ENCODE results near the gene PFKM. TPM values are rescaled to one million over a fixed set of nuclear protein-coding genes. Genes with fewer than 3 reads are reported as not detected.

Gene PFKM
- total RNA-seq, result 100 to 1,000 TPM; 104 to 111 TPM

GRCh38 chr12:48119078-48119833 lies at the start of gene PFKM:
PFKM (plus strand) TSS chr12:48119364; CDS start chr12:48122775, 3,411 bp downstream.

DNA sequence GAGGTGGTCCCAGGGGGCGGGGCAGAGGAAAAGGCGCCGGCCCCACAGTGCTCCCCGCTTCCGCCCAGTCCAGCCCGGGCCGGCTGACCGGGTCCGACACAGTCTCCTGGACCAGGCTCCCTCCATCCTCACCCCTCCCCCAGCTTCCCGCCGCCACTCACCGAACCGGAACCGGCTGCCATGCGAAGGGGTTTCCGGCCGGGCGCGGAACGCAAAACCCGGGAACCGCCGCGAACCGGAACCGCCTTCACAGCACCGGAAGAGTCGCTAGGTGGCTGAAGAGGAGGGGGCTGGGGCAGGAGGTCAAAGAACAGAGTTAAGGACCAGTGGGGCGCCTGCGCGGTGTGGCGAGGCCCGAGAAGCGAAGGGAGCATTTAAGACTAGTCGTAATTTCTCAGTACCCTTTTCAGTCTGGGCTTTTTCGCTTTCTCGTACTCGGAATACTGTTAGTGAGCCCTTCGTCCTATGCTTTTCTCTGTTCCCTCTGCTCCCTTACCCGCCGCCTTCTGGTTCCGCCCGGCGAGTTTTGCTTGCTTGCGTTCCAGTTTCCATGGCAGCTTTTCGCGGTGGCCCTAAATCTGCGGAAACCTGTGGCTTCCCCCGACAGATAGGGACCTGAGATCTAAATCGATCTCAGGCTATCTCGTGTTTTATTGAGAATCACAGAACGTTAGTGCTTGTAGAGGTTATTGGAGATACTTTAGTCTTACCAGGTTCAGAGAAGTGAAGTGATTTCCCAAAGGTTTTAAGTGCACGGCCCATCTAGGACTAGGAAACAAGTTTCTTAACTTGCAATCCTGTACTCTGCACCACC lies 13.1 kb upstream of the PFKM start, which contains the start of gene SENP1:
Gene SENP1 (minus strand): TSS at position 213 of the 814 bp plus-strand sequence. CDS start 4,607 bp downstream, outside the sequence.

GRCh38 chr12:48157018-48157888 lies 38.1 kb downstream of the PFKM start, which contains the start of gene ASB8:
ASB8 (minus strand) TSS chr12:48157515; CDS start chr12:48153496, 4,019 bp downstream.

DNA sequence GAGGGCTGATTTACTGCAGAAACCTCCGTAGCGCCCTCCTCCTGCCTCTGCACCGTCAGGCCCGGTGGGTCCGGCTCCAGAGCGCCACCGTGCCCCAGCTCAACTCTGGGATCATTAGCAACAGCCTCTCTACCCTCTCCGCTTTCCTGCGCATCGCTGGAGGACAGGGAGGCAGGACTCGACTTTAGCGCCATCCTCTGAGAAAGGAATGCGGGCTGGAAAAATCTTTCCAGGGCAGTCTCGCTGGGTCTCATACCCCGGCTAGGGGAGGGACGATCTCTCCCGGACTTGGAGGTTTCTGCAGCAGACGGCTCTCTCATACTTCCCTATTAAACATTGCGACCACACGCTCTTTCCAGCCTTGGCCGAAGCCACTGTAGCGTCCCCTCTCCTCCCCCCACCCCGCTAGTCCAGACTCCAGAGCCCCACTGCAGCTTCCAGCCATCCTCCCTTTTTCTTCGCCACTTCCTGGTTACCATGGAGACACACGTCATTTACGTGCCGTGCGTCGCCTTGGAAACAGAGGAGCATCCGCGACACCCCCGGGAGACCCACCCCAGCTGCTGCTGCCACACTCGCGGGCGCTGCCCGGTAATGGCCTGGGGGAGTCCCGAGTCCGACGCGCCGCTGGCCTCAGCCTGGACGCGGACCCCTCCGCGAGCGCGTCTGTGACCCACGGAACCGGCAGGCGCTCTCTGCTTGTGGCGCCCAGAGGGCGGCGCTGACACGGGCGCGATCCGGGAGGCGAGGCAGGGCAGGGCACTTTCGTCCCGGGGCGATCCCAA lies 64.1 kb downstream of the PFKM start, which contains the start of gene CCDC184:
Gene CCDC184 (plus strand): TSS at position 554 of the 785 bp plus-strand sequence. CDS start 479 bp downstream, outside the sequence.

Small RNAs within 50 kb of the gene (small RNA-seq; reads per million reads assigned to genes)
- 1.6 to 1.8 reads per million in 2 donors for gene MIR6505
- 0 reads per million in 2 donors for gene RNU6-1203P

Other genes with a start within 250 kb of the PFKM start
- 1 to 10 TPM; 4.8 to 9.7 TPM for gene VDR, start 214.4 kb upstream of the PFKM start, total RNA-seq
- gene TMEM106C, start 155.8 kb upstream of the PFKM start, total RNA-seq, result 100 to 1,000 TPM in 1 of 2 donors, 10 to 100 TPM in 1; 78.1 to 144 TPM
- under 1 TPM; under 0.01 to 1.00 TPM for gene COL2A1, start 114.9 kb upstream of the PFKM start, total RNA-seq
- 10 to 100 TPM; 24.1 to 29.3 TPM for gene SENP1, start 13.3 kb upstream of the PFKM start, total RNA-seq
- gene ASB8, start 38.2 kb downstream of the PFKM start, total RNA-seq, result 10 to 100 TPM; 20.3 to 21.3 TPM
- under 1 TPM; under 0.01 to 0.34 TPM for gene CCDC184, start 64.3 kb downstream of the PFKM start, total RNA-seq
- gene OR10AD1, start 83.9 kb downstream of the PFKM start, total RNA-seq, result not detected
- 10 to 100 TPM; 10.3 TPM for gene ZNF641, start 231.6 kb downstream of the PFKM start, total RNA-seq